IMR-90 (cell line): ENCODE results near the gene DGKZ. TPM values are rescaled to one million over a fixed set of nuclear protein-coding genes. Genes with fewer than 3 reads are reported as not detected.

Source experiments
- ATAC-seq: fragments of 200-7000 bp; cut with Tn5 transposase; 2 replicates; pipeline ENCODE4 v1.9.1; 2020; ENCODE audit warnings: low read depth, mild to moderate bottlenecking, moderate library complexity
- BruUV-seq: library from RNA; stranded (reverse); fragments of 400-500 nt; replicated peaks from 2 replicates; lab custom pipeline; 2021; lab: Mats Ljungman, UMichigan
- CTCF ChIA-PET: fragments of 300-600 bp; formaldehyde crosslinking; extraction: SDS; loops from one replicate; lab custom pipeline; 2021; ENCODE audit warnings: antibody characterized with exemption; lab: Yijun Ruan, JAX
- POLR2A ChIA-PET: fragments of 300-600 bp; sonication (Branson Sonifier 250); formaldehyde crosslinking; loops from one replicate; lab custom pipeline; 2022; ENCODE audit warnings: antibody characterized with exemption; ENCODE audit not compliant: unreplicated experiment; lab: Charles Lee
- DNase-seq: peaks from one replicate; pipeline ENCODE4 v3.0.0; 2013
- H2AFZ ChIP-seq: replicated peaks from 2 replicates; pipeline ENCODE3; 2013; ENCODE audit warnings: low read length, mild to moderate bottlenecking; ENCODE audit not compliant: poor library complexity
- H2AK5ac ChIP-seq: 2 replicates; pipeline ENCODE4 v1.6.1; 2013; ENCODE audit warnings: low read depth, low read length, inconsistent platforms
- H2AK9ac ChIP-seq: replicated peaks from 2 replicates; pipeline ENCODE3; 2013; ENCODE audit warnings: mild to moderate bottlenecking, low read depth, low read length, moderate library complexity; ENCODE audit not compliant: poor library complexity
- H2BK120ac ChIP-seq: 2 replicates; pipeline ENCODE4 v1.6.1; 2013; ENCODE audit warnings: low read depth, low read length, inconsistent platforms
- H2BK15ac ChIP-seq: 3 replicates; pipeline ENCODE4 v1.6.1; 2013; ENCODE audit warnings: low read depth, low read length, inconsistent platforms
- H2BK20ac ChIP-seq: 2 replicates; pipeline ENCODE4 v1.6.1; 2013; ENCODE audit warnings: low read depth, mild to moderate bottlenecking, inconsistent platforms, low read length, moderate library complexity
- H2BK5ac ChIP-seq: 2 replicates; pipeline ENCODE4 v1.6.1; 2013; ENCODE audit warnings: mild to moderate bottlenecking, low read depth, low read length, inconsistent platforms; ENCODE audit not compliant: poor library complexity, severe bottlenecking
- H3K14ac ChIP-seq: replicated peaks from 2 replicates; pipeline ENCODE4 v1.6.1; 2013; ENCODE audit warnings: low read depth, low read length, inconsistent platforms
- H3K18ac ChIP-seq: 2 replicates; pipeline ENCODE4 v1.6.1; 2013; ENCODE audit warnings: low read depth, low read length, control low read depth
- H3K23ac ChIP-seq: 2 replicates; pipeline ENCODE4 v1.6.1; 2013; ENCODE audit warnings: low read depth, low read length, inconsistent platforms
- H3K27ac ChIP-seq: 2 replicates; pipeline ENCODE4 v1.5.1; 2013; ENCODE audit warnings: mild to moderate bottlenecking, control low read depth, low read length; ENCODE audit not compliant: insufficient read depth
- H3K27me3 ChIP-seq: 2 replicates; pipeline ENCODE4 v1.6.1; 2013; ENCODE audit warnings: low read length; ENCODE audit not compliant: control insufficient read depth, insufficient read depth
- H3K36me3 ChIP-seq: 2 replicates; pipeline ENCODE4 v1.6.1; 2013; ENCODE audit warnings: low read length, mixed read lengths; ENCODE audit not compliant: control insufficient read depth, insufficient read depth
- H3K4ac ChIP-seq: 2 replicates; pipeline ENCODE4 v1.6.1; 2013; ENCODE audit warnings: low read depth, low read length, inconsistent platforms
- H3K4me1 ChIP-seq: 2 replicates; pipeline ENCODE4 v1.6.1; 2013; ENCODE audit warnings: low read length, mixed read lengths; ENCODE audit not compliant: control insufficient read depth, insufficient read depth
- H3K4me2 ChIP-seq: 2 replicates; pipeline ENCODE4 v1.6.1; 2013; ENCODE audit warnings: low read depth, mild to moderate bottlenecking, control low read depth, low read length, moderate library complexity
- H3K4me3 ChIP-seq: 2 replicates; pipeline ENCODE4 v1.5.1; 2013; ENCODE audit warnings: low read depth, mild to moderate bottlenecking, control low read depth, low read length, moderate library complexity; ENCODE audit not compliant: insufficient read depth
- H3K56ac ChIP-seq: 2 replicates; pipeline ENCODE4 v1.6.1; 2013; ENCODE audit warnings: low read length, inconsistent platforms; ENCODE audit not compliant: insufficient read depth; ENCODE audit errors: extremely low read depth
- H3K79me1 ChIP-seq, 2 experiments: 2 replicates each; pipeline ENCODE4 v1.6.1; 2013; ENCODE audit warnings: low read length in 2 of 2, inconsistent platforms in 1 of 2, low read depth in 1 of 2
- H3K9ac ChIP-seq: 2 replicates; pipeline ENCODE4 v1.6.1; 2013; ENCODE audit warnings: low read depth, low read length, control low read depth
- H3K9me1 ChIP-seq: 2 replicates; pipeline ENCODE4 v1.6.1; 2013; ENCODE audit warnings: low read length, inconsistent platforms; ENCODE audit not compliant: insufficient read depth
- H3K9me3 ChIP-seq: 2 replicates; pipeline ENCODE4 v1.6.1; 2013; ENCODE audit warnings: low read length; ENCODE audit not compliant: control insufficient read depth, insufficient read depth
- H4K20me1 ChIP-seq: 2 replicates; pipeline ENCODE4 v1.6.1; 2013; ENCODE audit warnings: low read length, inconsistent platforms; ENCODE audit not compliant: insufficient read depth
- H4K5ac ChIP-seq: 2 replicates; pipeline ENCODE4 v1.6.1; 2013; ENCODE audit warnings: mild to moderate bottlenecking, low read depth, low read length, control low read depth
- H4K8ac ChIP-seq, 2 experiments: 2 replicates each; pipeline ENCODE4 v1.6.1; 2013; ENCODE audit warnings: low read depth in 2 of 2, low read length in 2 of 2, control low read depth in 1 of 2, inconsistent platforms in 1 of 2
- H4K91ac ChIP-seq: 2 replicates; pipeline ENCODE4 v1.6.1; 2013; ENCODE audit warnings: low read depth, low read length, inconsistent platforms; ENCODE audit not compliant: insufficient read depth
- BHLHE40 ChIP-seq: fragments of 150-350 bp; IDR thresholded peaks from 2 replicates; pipeline ENCODE4 v1.6.1; 2016; ENCODE audit warnings: mild to moderate bottlenecking, low read depth, low read length
- CEBPB ChIP-seq: IDR thresholded peaks from 2 replicates; pipeline ENCODE4 v1.6.1; 2012; ENCODE audit warnings: low read depth, low read length, improper control_type of control experiment
- CHD1 ChIP-seq: IDR thresholded peaks from 2 replicates; pipeline ENCODE4 v1.6.1; 2012; ENCODE audit warnings: low read depth, low read length, improper control_type of control experiment
- CTCF ChIP-seq: conservative IDR thresholded peaks from 2 replicates; pipeline ENCODE4 v1.5.1; 2012; ENCODE audit warnings: mild to moderate bottlenecking, low read depth, low read length, improper control_type of control experiment
- ELK1 ChIP-seq: fragments of 150-350 bp; IDR thresholded peaks from 2 replicates; pipeline ENCODE4 v1.6.1; 2016; ENCODE audit warnings: low read depth, mild to moderate bottlenecking, low read length, moderate library complexity, borderline replicate concordance
- FOS ChIP-seq: fragments of 150-350 bp; IDR thresholded peaks from 2 replicates; pipeline ENCODE4 v1.6.1; 2016; ENCODE audit warnings: low read depth, low read length
- MAFK ChIP-seq: IDR thresholded peaks from 2 replicates; pipeline ENCODE4 v1.6.1; 2012; ENCODE audit warnings: low read depth, low read length, improper control_type of control experiment
- MAZ ChIP-seq: IDR thresholded peaks from 2 replicates; pipeline ENCODE4 v1.6.1; 2012; ENCODE audit warnings: low read depth, mild to moderate bottlenecking, low read length, improper control_type of control experiment, moderate library complexity, borderline replicate concordance
- MXI1 ChIP-seq: IDR thresholded peaks from 2 replicates; pipeline ENCODE4 v1.6.1; 2012; ENCODE audit warnings: low read depth, mild to moderate bottlenecking, low read length, moderate library complexity, borderline replicate concordance
- NFE2L2 ChIP-seq: fragments of 150-350 bp; IDR thresholded peaks from 2 replicates; pipeline ENCODE4 v1.6.1; 2016; ENCODE audit warnings: low read depth, mild to moderate bottlenecking, low read length
- POLR2A ChIP-seq: IDR thresholded peaks from 2 replicates; pipeline ENCODE4 v1.6.1; 2012; ENCODE audit warnings: mild to moderate bottlenecking, low read depth, low read length
- RAD21 ChIP-seq: IDR thresholded peaks from 2 replicates; pipeline ENCODE4 v1.6.1; 2012; ENCODE audit warnings: low read length, improper control_type of control experiment
- RCOR1 ChIP-seq: IDR thresholded peaks from 2 replicates; pipeline ENCODE4 v1.6.1; 2012; ENCODE audit warnings: mild to moderate bottlenecking, low read length, improper control_type of control experiment; ENCODE audit not compliant: insufficient replicate concordance
- RFX5 ChIP-seq: IDR thresholded peaks from 2 replicates; pipeline ENCODE4 v1.8.0; 2012; ENCODE audit warnings: low read depth, mild to moderate bottlenecking, low read length, moderate library complexity
- SMC3 ChIP-seq: fragments of 150-350 bp; IDR thresholded peaks from 2 replicates; pipeline ENCODE4 v1.6.1; 2016; ENCODE audit warnings: low read depth, mild to moderate bottlenecking, antibody characterized with exemption, low read length, moderate library complexity
- USF2 ChIP-seq: fragments of 150-350 bp; IDR thresholded peaks from 2 replicates; pipeline ENCODE4 v1.6.1; 2017; ENCODE audit warnings: mild to moderate bottlenecking, antibody characterized with exemption, low read length, low read depth
- WGBS, 2 experiments: methylation state at CpG; one replicate each; pipeline versions ENCODE4 v1.1.5 to v1.1.7; 2013; ENCODE audit warnings: missing lambda C conversion rate in 2 of 2; ENCODE audit not compliant: insufficient read length in 1 of 2; ENCODE audit errors: extremely low coverage in 2 of 2; 5-methylcytosine and 5-hydroxymethylcytosine counted together
- dilution Hi-C: fragments of 300-500 bp; cut with HindIII; formaldehyde crosslinking; loops from one replicate; pipeline ENCODE4 v1.14.3; 2018; ENCODE audit warnings: low sequenced_read_pairs; ENCODE audit not compliant: unreplicated experiment
- in situ Hi-C: fragments of 300-500 bp; cut with MboI; formaldehyde crosslinking; loops from 3 replicates; pipeline ENCODE4 v1.14.3; 2019; ENCODE audit warnings: low sequenced_read_pairs, inconsistent platforms, mixed read lengths
- intact Hi-C: fragments of 100-400 bp; cut with micrococcal nuclease; formaldehyde crosslinking; loops from 2 replicates; pipeline ENCODE4 v1.10.0; 2022
- polyA plus RNA-seq, 3 experiments: library from polyadenylated mRNA; depleted of rRNA; stranded (reverse); fragments of >200 nt; gene quantifications; 2 replicates each; pipeline ENCODE4 v1.2.3, GENCODE V29; 2012; ENCODE audit warnings: low replicate concordance in 1 of 3
- total RNA-seq: library from RNA; depleted of rRNA; stranded (reverse); fragments of >200 nt; gene quantifications from 2 replicates; pipeline ENCODE4 v1.2.3, GENCODE V29; 2012

The DGKZ gene
- total and polyA plus RNA-seq, 2 of the 4 experiments (the other 2 are of a cell fraction), result 46.8 to 62.0 TPM

DNA sequence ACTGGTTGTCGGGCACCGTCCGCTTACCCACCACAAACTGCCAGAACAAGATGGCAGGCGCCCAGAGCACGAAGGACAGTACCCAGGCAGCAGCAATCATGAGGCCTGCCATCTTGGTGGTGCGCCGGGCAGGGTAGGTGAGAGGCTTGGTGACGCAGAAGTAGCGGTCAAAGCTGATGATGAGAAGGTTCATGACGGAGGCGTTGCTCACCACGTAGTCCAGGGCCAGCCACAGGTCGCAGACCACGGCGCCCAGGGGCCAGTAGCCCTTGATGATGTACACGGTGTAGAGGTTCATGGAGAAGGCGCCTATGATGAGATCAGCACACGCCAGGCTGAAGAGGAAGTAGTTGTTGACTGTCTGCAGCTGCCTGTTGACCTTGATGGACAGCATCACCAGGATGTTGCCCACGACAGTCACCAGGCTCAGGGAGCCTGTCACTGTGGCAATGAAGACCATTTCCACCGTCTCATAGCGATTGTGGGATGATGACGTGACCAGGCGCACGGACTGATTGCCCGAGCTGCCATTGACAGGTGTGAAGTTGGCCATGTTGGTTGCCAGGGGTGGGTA is 38.8 kb downstream of the DGKZ start:
- H2BK20ac ChIP-seq, result no peak overlapping the region
- peaks cover 13% of the 10 kb centered on the region for H3K4me1 ChIP-seq
- H4K5ac ChIP-seq, result no peak overlapping the region
- DNase-seq, result no peak
- 96% methylated on average over 16 of the region's 25 CpGs; no CpG with 5 or more reads in 1 of the 2 experiments for WGBS, 2 experiments
- no peak overlapping the region for H2BK120ac ChIP-seq
- H3K14ac ChIP-seq, result no peak overlapping the region
- H3K4ac ChIP-seq, result no peak overlapping the region
- H3K4me2 ChIP-seq, result no peak overlapping the region
- no peak overlapping the region for H3K56ac ChIP-seq
- H3K9me3 ChIP-seq, result no peaks in the 10 kb centered on the region
- no peak overlapping the region for H2AFZ ChIP-seq
- no TSS peak for BruUV-seq
- peaks cover 0 to 11% of the 10 kb centered on the region in 2 experiments; a peak in 2 of 4 replicates for H3K79me1 ChIP-seq
- TF ChIP-seq CEBPB (no peak), BHLHE40 (no peak), FOS (no peak), CTCF (no peak), MXI1 (no peak), SMC3 (no peak), USF2 (no peak), CHD1 (no peak), RCOR1 (no peak), RAD21 (no peak), RFX5 (no peak), NFE2L2 (no peak), MAZ (no peak), MAFK (no peak), ELK1 (no peak), POLR2A (no peak)
- H3K9ac ChIP-seq, result no peak overlapping the region
- H3K4me3 ChIP-seq, result no peak overlapping the region
- intact Hi-C loops (loop anchor here (10.0 kb wide), 1 partner anchor 299 kb away; no protein-coding TSS in a partner anchor), in situ Hi-C loops (no loop called here), dilution Hi-C loops (no loop called here)
- H4K91ac ChIP-seq, result no peak overlapping the region
- H2AK9ac ChIP-seq, result peak overlapping the region; percentile 50
- ChIA-PET POLR2A (no interaction called here), CTCF (no interaction called here)
- H2AK5ac ChIP-seq, result no peak overlapping the region
- 0 out of 2 replicates have a peak, but pooled peaks cover 5% of the 10 kb centered on the region for H3K9me1 ChIP-seq
- no peak overlapping the region for H2BK5ac ChIP-seq
- ATAC-seq, result no peak
- H3K23ac ChIP-seq, result no peak overlapping the region
- H4K20me1 ChIP-seq, result peaks cover 10% of the 10 kb centered on the region
- no peak overlapping the region for H2BK15ac ChIP-seq
- no peaks in the 10 kb centered on the region for H3K36me3 ChIP-seq
- H3K18ac ChIP-seq, result no peak overlapping the region
- no peak overlapping the region for H4K8ac ChIP-seq
- no peak overlapping the region for H3K27ac ChIP-seq
- peaks cover 31% of the 10 kb centered on the region for H3K27me3 ChIP-seq
